Epithelial cell of esophagus (primary cell): ENCODE results near the gene FOXS1.
A peak's percentile ranks its signal among the peaks of the same experiment; 100 is the strongest.

Experiments used
- DNase-seq: peaks from one replicate; pipeline ENCODE4 v3.0.0; 2010; ENCODE audit warnings: low read depth
- H3K4me3 ChIP-seq: 2 replicates; pipeline ENCODE4 v1.5.1; 2011; ENCODE audit warnings: mild to moderate bottlenecking, low read length, control low read depth
- TF ChIP-seq, protein P1 (sequence below): IDR thresholded peaks from 2 replicates; pipeline ENCODE4 v1.5.1; 2011; ENCODE audit warnings: low read depth, mild to moderate bottlenecking, low read length, control low read depth, inconsistent platforms; ENCODE audit not compliant: insufficient read depth; ENCODE audit errors: missing control alignments

The FOXS1 gene

DNA sequence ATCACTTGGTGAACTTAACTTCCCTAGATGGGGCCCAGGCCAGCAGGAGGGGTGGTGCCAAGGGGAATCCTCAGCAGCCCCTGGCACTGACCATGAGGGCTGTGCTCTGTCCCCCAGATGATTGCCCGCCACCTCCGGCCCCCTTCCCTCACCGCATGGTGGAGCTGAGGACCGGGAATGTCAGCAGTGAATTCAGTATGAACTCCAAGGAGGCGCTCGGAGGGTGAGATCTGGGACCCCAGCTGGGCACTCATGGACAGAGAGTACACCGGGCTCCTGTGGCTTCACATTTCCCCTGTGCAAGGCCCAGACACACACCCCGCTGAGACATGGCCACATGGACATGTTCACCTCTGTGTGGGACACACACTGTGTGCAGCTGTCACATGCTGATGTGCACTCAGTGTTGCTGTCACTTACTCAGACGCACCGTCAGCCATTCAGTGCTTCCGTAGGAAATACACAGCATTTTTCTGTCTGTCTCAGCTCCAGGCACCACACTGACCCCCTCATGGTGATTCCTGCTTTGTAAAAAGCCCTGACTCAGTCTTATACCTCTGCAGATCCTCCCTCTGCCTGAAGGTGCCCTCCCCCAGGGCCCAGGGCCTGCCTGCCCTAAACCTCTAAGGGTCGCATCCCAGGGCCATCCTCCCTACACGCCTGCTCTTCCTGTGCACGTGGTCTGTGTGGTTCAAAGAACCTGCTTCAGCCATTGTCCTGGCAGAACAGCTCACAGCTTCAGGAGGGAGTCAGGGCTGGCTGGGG lies 21.9 kb downstream of the FOXS1 start:
- no peak for DNase-seq
- no peak overlapping the region for H3K4me3 ChIP-seq

DNA sequence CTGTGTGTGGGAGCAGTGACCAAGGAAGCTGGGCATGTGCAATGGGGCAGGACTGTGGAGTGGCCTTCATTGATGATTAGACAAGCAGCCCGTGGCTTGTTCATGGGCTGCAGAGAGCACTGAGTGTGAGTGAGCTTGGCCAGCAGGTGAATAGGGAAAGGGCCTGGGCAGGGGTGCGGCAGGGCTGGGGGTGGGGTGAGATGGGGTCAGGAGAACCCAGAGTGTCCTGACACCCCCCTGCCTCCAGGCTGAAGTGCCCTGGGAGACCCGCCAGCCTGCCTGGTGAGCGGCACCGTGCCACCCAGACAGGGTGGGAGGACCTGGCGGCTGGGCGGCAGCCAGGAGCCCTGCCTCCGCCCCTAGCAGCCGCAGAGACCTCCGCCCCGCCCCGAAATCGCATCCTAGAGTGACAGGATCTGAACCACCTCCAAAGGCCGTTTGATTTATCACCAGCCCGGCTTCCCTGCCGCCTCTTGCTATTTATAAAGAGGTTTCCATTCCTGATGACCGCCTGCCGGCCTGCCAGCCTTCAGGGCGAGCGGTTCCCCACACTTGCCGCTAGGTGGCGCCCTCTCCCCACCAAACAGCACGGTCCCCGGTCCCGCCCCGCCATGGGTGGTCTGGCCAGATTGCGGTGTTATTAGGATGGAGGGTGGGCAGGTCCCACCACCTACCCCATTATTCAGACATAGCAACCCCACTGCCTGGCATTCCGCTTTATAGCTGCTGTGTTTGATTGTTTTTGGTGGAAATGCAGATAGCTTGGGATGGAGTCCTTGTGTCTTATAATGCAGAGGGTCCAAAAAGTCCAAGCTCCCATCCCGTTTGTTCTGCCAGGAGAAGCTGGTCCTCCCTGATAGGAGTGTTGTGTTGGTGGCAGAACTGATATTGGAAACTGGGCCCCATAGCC lies 22.7 kb downstream of the FOXS1 start:
- TF ChIP-seq, protein P1, sequence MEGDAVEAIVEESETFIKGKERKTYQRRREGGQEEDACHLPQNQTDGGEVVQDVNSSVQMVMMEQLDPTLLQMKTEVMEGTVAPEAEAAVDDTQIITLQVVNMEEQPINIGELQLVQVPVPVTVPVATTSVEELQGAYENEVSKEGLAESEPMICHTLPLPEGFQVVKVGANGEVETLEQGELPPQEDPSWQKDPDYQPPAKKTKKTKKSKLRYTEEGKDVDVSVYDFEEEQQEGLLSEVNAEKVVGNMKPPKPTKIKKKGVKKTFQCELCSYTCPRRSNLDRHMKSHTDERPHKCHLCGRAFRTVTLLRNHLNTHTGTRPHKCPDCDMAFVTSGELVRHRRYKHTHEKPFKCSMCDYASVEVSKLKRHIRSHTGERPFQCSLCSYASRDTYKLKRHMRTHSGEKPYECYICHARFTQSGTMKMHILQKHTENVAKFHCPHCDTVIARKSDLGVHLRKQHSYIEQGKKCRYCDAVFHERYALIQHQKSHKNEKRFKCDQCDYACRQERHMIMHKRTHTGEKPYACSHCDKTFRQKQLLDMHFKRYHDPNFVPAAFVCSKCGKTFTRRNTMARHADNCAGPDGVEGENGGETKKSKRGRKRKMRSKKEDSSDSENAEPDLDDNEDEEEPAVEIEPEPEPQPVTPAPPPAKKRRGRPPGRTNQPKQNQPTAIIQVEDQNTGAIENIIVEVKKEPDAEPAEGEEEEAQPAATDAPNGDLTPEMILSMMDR: peak; percentile 91
- peak; percentile 54 for DNase-seq
- no peak overlapping the region for H3K4me3 ChIP-seq

More for the DNA sequence above, 21.9 kb downstream of the FOXS1 start:
- TF ChIP-seq, protein P1: no peak

DNA sequence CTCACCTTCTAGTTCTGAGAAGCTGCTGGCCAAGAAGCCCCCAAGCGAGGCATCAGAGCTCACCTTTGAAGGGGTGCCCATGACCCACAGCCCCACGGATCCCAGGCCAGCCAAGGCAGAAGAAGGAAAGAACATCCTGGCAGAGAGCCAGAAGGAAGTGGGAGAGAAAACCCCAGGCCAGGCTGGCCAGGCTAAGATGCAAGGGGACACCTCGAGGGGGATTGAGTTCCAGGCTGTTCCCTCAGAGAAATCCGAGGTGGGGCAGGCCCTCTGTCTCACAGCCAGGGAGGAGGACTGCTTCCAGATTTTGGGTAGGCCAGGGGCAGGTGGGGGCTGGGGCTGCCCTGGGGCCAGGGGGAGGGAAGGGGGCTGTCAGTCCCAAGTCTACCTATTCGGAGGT lies 24.0 kb downstream of the FOXS1 start:
- TF ChIP-seq, protein P1: no peak
- H3K4me3 ChIP-seq: no peak overlapping the region
- no peak for DNase-seq

DNA sequence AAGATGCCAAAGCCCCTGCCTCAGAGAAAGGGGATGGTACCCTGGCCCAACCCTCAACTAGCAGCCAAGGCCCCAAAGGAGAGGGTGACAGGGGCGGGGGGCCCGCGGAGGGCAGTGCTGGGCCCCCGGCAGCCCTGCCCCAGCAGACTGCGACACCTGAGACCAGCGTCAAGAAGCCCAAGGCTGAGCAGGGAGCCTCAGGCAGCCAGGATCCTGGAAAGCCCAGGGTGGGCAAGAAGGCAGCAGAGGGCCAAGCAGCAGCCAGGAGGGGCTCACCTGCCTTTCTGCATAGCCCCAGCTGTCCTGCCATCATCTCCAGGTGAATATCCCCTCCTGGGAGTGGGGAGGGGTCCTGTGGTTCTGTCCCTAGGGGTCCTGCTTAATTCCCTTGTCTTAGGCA lies 25.2 kb downstream of the FOXS1 start:
- no peak for DNase-seq

DNA sequence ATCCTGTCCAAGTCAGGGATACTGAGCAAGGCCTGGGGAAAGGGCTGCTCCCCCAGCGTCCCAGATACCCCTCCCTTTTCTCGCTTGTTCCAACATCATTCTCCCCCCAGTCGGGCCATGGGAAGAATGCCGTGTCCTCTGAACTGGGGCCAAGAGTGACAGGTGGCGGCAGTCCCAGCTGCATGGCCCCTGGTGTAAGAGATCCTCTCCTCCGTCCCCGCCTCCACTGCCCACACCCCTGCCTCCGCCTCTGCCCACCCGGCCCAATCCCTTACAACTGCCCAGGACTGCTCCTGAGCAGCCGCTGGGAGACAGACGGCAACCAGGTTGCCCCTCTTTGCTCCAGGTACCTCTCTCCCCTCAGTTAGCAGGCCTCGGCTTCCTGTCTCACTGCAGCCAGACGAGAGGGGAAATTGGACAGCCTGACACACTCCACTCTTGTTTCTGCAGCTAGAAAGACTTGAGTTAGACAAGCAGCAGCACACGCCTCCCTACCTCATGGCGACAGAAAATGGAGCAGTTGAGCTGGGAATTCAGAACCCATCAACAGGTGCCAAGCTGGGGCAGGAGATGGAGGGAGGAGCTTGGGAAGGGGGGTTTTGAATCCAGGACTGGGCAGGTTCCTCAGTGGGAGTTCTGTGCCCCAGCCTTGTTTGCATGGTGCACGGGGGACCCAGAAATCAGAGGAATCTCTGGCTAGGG lies 26.2 kb downstream of the FOXS1 start, which contains the start of gene MYLK2:
Gene MYLK2, plus strand, starts transcription at position 274 of the 702 bp plus-strand sequence. Its CDS starts 225 bp downstream, at position 499.
- TF ChIP-seq, protein P1: no peak
- DNase-seq: no peak
- H3K4me3 ChIP-seq: no peak within 1 kb of the TSS

More for the DNA sequence above, 25.2 kb downstream of the FOXS1 start:
- no peak overlapping the region for H3K4me3 ChIP-seq
- TF ChIP-seq, protein P1: no peak

DNA sequence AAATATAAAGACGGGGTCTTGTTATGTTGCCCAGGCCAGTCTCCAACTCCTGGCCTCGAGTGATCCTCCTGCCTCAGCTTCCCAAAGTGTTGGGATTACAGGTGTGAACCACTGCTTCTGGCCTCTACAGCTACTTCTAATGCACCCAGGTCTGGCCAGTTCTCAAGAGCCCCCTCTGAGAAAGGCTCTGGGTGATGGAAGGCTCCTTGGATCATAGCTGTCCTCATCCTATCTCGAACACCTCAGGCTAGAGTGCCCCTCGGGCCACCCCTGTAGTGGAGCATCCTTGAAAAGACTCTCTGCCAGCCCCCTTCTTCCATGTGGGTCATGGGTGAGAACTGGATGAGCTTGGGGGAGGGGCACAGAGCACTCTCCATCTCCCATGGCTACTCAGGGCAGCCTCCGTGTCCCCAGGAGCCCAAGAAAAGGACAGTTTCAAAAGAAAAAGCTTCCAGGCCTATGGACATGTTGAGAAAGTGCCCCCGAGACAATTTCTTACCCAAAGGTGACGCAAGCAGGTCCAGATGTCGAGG lies 27.0 kb downstream of the FOXS1 start:
- no peak overlapping the region for H3K4me3 ChIP-seq
- TF ChIP-seq, protein P1: no peak

More for the DNA sequence above, 27.0 kb downstream of the FOXS1 start:
- no peak for DNase-seq
